Motor neuron (in vitro differentiated cells): Measurements from ENCODE around the gene CP. TPM values are rescaled to one million over a fixed set of nuclear protein-coding genes. Genes with fewer than 3 reads are reported as not detected.

Source experiments
- ATAC-seq, 8 experiments: fragments of 200-7000 bp; cut with Tn5 transposase; replicated peaks in 6 of 8; 2 replicates each; pipeline ENCODE4 v1.8.0; 2021; ENCODE audit warnings: mild to moderate bottlenecking in 8 of 8, moderate library complexity in 8 of 8
- H3K27ac ChIP-seq, 2 donors: fragments of 250-450 bp; sonication (Bioruptor Pico); 2 replicates each; pipeline ENCODE4 v1.9.0; 2021; ENCODE audit warnings: antibody characterized with exemption in 2 of 2, mild to moderate bottlenecking in 2 of 2, moderate library complexity in 1 of 2
- H3K4me1 ChIP-seq, 2 donors: fragments of 250-450 bp; sonication (Bioruptor Pico); replicated peaks in 1 of 2; 2 replicates each; pipeline ENCODE4 v1.6.1; 2021; ENCODE audit warnings: antibody characterized with exemption in 2 of 2, mild to moderate bottlenecking in 2 of 2, moderate library complexity in 1 of 2
- H3K4me3 ChIP-seq, 5 donors: fragments of 250-450 bp; sonication (Bioruptor Pico); 2 replicates each; pipeline ENCODE4 v1.9.0; 2021; ENCODE audit warnings: antibody characterized with exemption in 5 of 5, mild to moderate bottlenecking in 5 of 5, moderate library complexity in 4 of 5
- WGBS, 10 experiments: fragments of 450-650 bp; shearing (Covaris generic); methylation state at CpG; one replicate each; pipeline ENCODE4 v1.0.0; 2022; 5-methylcytosine and 5-hydroxymethylcytosine counted together
- in situ Hi-C, 9 experiments: fragments of 400-800 bp; cut with MboI; loops; one replicate each; pipeline ENCODE4 v1.15.0; 2021; ENCODE audit warnings: low sequenced_read_pairs in 9 of 9, low pct_unique_long_range_greater_than_20kb in 2 of 9; ENCODE audit not compliant: unreplicated experiment in 9 of 9
- total RNA-seq, 8 experiments: library from RNA; unstranded; fragments of 300-600 nt; gene quantifications; 2 replicates each; pipeline versions ENCODE4 v1.2.3 to v1.2.4, GENCODE V29; 2022

CP gene
- total RNA-seq, 8 experiments from 2014 or later: 0.60 to 37.2 (median 2.4) TPM

DNA sequence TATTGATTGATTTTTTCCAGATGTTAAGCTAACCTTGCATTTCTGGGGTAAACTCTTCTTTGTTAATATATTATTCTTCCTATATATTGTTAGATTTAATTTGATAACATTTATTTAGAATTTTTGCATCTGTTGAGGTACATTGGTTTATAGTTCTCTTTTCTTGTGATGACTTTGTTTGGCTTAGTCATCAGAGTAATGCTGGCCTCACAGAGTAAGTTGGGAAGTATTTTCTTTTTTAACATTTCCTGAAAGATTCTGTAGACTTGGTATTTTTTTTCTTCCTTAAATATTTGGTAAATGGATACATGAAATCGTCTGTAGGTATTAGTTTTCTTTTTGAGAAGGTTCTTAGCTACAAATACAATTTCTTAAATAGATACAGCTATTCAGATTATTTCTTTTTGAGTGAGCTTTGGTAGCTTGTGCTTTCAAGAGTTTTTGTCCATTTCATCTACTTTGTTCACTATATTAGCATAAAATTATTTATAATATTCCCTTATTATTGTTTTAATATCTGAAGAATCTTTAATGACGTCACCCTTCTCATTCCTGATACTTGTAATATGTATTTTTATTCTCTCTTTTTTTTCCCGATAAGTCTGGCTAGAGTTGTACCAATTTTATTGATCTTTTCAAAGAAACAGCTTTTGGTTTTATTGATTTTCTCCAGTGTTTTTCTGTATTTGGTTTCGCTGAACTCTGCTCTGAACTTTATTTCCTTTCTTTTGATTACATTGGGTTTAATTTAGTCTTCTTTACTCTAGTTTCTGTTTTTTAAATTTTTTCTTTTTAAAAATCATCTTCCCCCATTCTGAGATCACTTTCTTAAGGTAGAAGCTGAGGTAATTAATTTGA lies 98.7 kb downstream of the CP start:
- no peak for ATAC-seq
- WGBS, 10 experiments: 56 to 85% (median 79%) methylated on average over 1 to 4 of the region's 4 CpGs
- Histone ChIP-seq H3K4me1 (no peaks in the 10 kb centered on the region), H3K4me3 (no peak overlapping the region), H3K27ac (no peak overlapping the region)
- in situ Hi-C loops: loop anchor here in 4 of 9 experiments (5.0 to 10.0 kb wide), 3 partner anchors 142 to 152 kb away; no protein-coding TSS in a partner anchor

Other genes starting within 250 kb of the CP start
- gene GYG1, start 230.3 kb downstream of the CP start, total RNA-seq: 10 to 100 TPM; 14.0 to 40.3 (median 23.5) TPM
- 10 to 100 TPM in 7 of 8 experiments, 1 to 10 TPM in 1; 7.5 to 92.1 (median 71.6) TPM for gene HLTF, start 135.3 kb downstream of the CP start, total RNA-seq
- gene HPS3, start 92.2 kb downstream of the CP start, total RNA-seq: 10 to 100 TPM in 5 of 8 experiments, 1 to 10 TPM in 3; 9.3 to 17.6 (median 10.8) TPM
- gene TM4SF18, start 111.8 kb upstream of the CP start, total RNA-seq: under 1 TPM in 7 of 8 experiments, not detected in 1; under 0.01 to 0.86 (median 0.28) TPM
- gene TM4SF1, start 155.8 kb upstream of the CP start, total RNA-seq: 10 to 100 TPM in 1 of 8 experiments, under 1 TPM in 5, not detected in 2; 0.08 to 25.2 (median 0.20) TPM